CD4-positive, CD25-positive, alpha-beta regulatory T cell (primary cell): ENCODE measurements around the gene TKT. TPM values are rescaled to one million over a fixed set of nuclear protein-coding genes. Genes with fewer than 3 reads are reported as not detected.

Experiments
- ATAC-seq, 2 donors: fragments of 150-1000 bp; cut with Tn5 transposase; one replicate each; pipeline ENCODE4 v1.10.0; 2021; ENCODE audit warnings: low read depth in 2 of 2, moderate number of reproducible peaks in 2 of 2, moderate library complexity in 1 of 2
- DNase-seq, 3 donors: peaks; one replicate each; pipeline versions ENCODE4 v3.0.0 to v3.0.0-alpha.2; 2012 to 2022; ENCODE audit warnings: mixed read lengths in 1 of 3
- H3K27ac ChIP-seq: one replicate; pipeline ENCODE4 v1.7.0; 2013; ENCODE audit warnings: mild to moderate bottlenecking, low read length; ENCODE audit not compliant: insufficient read depth, poor library complexity, severe bottlenecking
- H3K27me3 ChIP-seq: one replicate; pipeline ENCODE4 v1.7.0; 2013; ENCODE audit warnings: low read length; ENCODE audit not compliant: control insufficient read depth, insufficient read depth
- H3K36me3 ChIP-seq: one replicate; pipeline ENCODE4 v1.7.0; 2013; ENCODE audit warnings: mild to moderate bottlenecking, low read length, moderate library complexity; ENCODE audit not compliant: control insufficient read depth, insufficient read depth
- H3K4me1 ChIP-seq: 2 replicates; pipeline ENCODE4 v1.7.0; 2013; ENCODE audit warnings: mild to moderate bottlenecking, low read length; ENCODE audit not compliant: insufficient read depth, control insufficient read depth, poor library complexity, severe bottlenecking
- H3K4me3 ChIP-seq: one replicate; pipeline ENCODE4 v1.7.0; 2013; ENCODE audit warnings: low read depth, mild to moderate bottlenecking, low read length, moderate library complexity
- H3K9me3 ChIP-seq, 2 experiments: 1 replicate in 1 of 2; 2 replicates in 1 of 2; pipeline ENCODE4 v1.7.0; 2013; ENCODE audit warnings: low read length in 2 of 2, mild to moderate bottlenecking in 1 of 2, moderate library complexity in 1 of 2; ENCODE audit not compliant: control insufficient read depth in 2 of 2
- H3K27ac Mint-ChIP-seq, 3 donors: one replicate each; pipeline ENCODE4 v1.8.0; 2020 to 2022; ENCODE audit warnings: mild to moderate bottlenecking in 3 of 3, mixed read lengths in 3 of 3, moderate library complexity in 2 of 3
- H3K27me3 Mint-ChIP-seq: one replicate; pipeline ENCODE4 v1.8.0; 2022; ENCODE audit warnings: mild to moderate bottlenecking, mixed read lengths
- H3K36me3 Mint-ChIP-seq: one replicate; pipeline ENCODE4 v1.8.0; 2020; ENCODE audit warnings: mixed read lengths
- H3K4me1 Mint-ChIP-seq, 4 donors: one replicate each; pipeline ENCODE4 v1.8.0; 2020 to 2022; ENCODE audit warnings: mixed read lengths in 4 of 4, mild to moderate bottlenecking in 1 of 4
- H3K4me3 Mint-ChIP-seq, 4 donors: one replicate each; pipeline ENCODE4 v1.8.0; 2020 to 2022; ENCODE audit warnings: mild to moderate bottlenecking in 4 of 4, mixed read lengths in 4 of 4, moderate library complexity in 3 of 4
- H3K9me3 Mint-ChIP-seq, 7 donors: one replicate each; pipeline ENCODE4 v1.8.0; 2020 to 2022; ENCODE audit warnings: mixed read lengths in 7 of 7, mild to moderate bottlenecking in 3 of 7, moderate library complexity in 2 of 7
- polyA plus RNA-seq, 4 donors: library from polyadenylated mRNA; unstranded; fragments of 300-500 nt; fragmentation: Illumina TruSeq; gene quantifications; one replicate each; pipeline ENCODE4 v1.2.3, GENCODE V29; 2021
- total RNA-seq: library from RNA; stranded (reverse); gene quantifications from one replicate; pipeline ENCODE4 v1.2.3, GENCODE V29; 2022

TKT gene
- total and polyA plus RNA-seq, 5 donors from 2014 or later, result 59.0 to 95.6 (median 73.0) TPM

DNA sequence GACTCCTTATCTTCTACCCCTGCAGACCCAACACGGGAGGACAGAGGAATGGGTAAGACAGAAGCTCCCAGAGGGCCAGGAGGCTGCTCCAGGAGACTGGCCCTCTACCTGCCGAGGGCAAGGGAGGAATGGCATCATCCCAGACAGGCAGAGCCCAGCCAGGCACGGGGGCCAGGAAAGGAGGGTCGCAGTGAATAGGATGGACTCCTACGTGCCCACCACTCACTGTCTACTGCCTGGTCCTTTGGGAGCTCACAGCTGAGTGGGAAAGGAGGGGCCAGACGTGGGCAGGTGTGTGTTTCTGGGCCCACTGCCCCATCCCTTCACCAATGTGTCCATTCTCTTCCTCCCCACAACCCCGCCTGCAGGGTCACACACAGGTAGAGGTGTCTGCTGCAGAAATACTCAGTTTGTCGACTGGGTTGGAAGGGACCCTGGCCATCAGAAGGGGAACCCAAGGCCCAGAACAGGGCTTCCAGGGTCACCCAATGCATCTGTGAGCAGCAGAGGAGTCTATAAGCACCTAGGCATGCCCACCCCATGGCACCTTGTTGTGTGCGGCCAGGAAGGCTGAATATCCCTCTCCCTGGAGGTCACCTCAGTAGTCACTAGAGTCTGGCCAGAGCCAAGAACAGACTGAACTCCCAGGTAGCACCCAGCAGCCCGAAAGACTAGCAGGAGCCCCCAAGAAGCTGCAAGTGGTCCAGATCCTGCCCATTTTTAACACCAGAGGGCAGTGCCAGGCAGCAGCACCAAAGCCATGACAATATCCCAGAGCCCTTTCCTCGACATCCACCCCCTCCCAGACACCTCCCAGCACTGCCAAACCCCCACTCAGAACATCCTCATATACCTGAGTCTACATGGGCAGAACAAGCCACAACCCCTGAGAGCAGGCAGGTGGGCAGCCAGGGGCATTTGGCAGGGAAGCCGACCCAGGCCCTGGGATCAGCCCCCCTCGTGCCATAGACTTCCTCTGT lies 24.0 kb downstream of the TKT start:
- peaks cover 29% of the 10 kb centered on the region for H3K36me3 Mint-ChIP-seq
- Histone ChIP-seq H3K4me3 (no peak overlapping the region), H3K27ac (no peak overlapping the region), H3K36me3 (peaks cover 88% of the 10 kb centered on the region), H3K27me3 (no peaks in the 10 kb centered on the region), H3K4me1 (no peaks in the 10 kb centered on the region), H3K9me3 (no peaks in the 10 kb centered on the region)
- no peak overlapping the region for H3K4me3 Mint-ChIP-seq
- H3K4me1 Mint-ChIP-seq, result no peaks in the 10 kb centered on the region
- DNase-seq (no peak), ATAC-seq (no peak)
- H3K27ac Mint-ChIP-seq, result no peak overlapping the region
- H3K27me3 Mint-ChIP-seq, result no peaks in the 10 kb centered on the region
- H3K9me3 Mint-ChIP-seq, result no peaks in the 10 kb centered on the region

DNA sequence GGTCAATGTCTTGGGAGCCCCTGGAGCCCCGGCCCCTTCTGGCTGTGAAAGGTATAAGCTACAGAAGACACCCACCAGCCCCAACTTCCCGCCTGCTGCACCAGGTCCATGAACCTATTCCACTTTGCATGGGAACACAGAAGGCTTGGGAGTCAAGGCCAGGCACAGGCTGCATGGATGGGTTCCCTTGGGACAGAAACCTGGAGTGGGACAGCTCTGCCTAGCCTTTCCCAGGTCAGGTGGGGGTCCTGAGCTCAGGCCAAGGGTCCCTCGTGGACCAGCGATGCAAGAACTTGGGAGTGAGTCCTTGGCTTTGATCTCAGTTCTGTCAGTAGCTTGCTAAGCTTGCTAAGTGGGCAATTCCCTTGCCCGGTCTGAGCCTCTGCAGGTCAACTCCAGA lies 25.0 kb downstream of the TKT start:
- H3K27ac ChIP-seq, result no peak overlapping the region
- H3K27me3 ChIP-seq, result no peaks in the 10 kb centered on the region
- Mint-ChIP-seq H3K36me3 (peaks cover 34% of the 10 kb centered on the region), H3K4me1 (no peaks in the 10 kb centered on the region), H3K9me3 (no peaks in the 10 kb centered on the region), H3K27ac (no peak overlapping the region), H3K27me3 (no peaks in the 10 kb centered on the region), H3K4me3 (no peak overlapping the region)
- no peak for DNase-seq
- H3K36me3 ChIP-seq, result peaks cover 88% of the 10 kb centered on the region
- H3K9me3 ChIP-seq, result no peaks in the 10 kb centered on the region
- no peaks in the 10 kb centered on the region for H3K4me1 ChIP-seq
- no peak overlapping the region for H3K4me3 ChIP-seq
- ATAC-seq, result no peak

DNA sequence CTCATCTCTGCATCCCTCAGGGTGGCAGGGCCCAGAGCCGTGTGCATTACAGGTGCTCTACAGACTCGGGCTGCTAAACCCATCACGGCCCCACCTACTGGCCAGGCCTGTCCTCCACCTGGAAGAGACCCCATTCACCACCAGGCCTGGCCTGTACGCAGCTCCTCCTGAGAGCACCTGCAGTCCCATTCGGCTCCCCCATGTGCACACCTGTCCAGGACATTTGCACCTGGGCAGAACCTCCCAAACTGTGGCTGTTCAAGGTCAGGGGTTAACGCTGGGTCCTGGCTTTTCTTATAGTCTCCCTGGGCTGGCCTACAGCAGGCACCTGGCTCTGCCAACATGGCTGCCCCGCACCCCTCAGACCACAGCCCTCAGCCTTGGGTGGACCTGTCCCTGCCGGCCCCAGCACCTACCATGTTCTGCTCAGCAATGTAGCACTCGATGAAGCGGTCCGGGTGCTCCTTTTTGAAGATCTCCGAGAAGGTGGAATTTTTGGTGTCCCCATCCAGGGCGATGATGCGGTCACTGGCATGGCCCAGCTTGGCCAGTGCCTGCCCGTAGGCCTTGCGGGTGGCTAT lies 25.7 kb downstream of the TKT start:
- Mint-ChIP-seq H3K4me1 (no peaks in the 10 kb centered on the region), H3K36me3 (peaks cover 38% of the 10 kb centered on the region), H3K4me3 (no peak overlapping the region), H3K27ac (peak overlapping the region in 1 of 3 donors; percentile 43), H3K9me3 (no peaks in the 10 kb centered on the region), H3K27me3 (no peaks in the 10 kb centered on the region)
- Histone ChIP-seq H3K36me3 (peaks cover 89% of the 10 kb centered on the region), H3K9me3 (no peaks in the 10 kb centered on the region), H3K4me1 (no peaks in the 10 kb centered on the region), H3K4me3 (no peak overlapping the region), H3K27me3 (no peaks in the 10 kb centered on the region), H3K27ac (no peak overlapping the region)
- ATAC-seq (no peak), DNase-seq (no peak)

DNA sequence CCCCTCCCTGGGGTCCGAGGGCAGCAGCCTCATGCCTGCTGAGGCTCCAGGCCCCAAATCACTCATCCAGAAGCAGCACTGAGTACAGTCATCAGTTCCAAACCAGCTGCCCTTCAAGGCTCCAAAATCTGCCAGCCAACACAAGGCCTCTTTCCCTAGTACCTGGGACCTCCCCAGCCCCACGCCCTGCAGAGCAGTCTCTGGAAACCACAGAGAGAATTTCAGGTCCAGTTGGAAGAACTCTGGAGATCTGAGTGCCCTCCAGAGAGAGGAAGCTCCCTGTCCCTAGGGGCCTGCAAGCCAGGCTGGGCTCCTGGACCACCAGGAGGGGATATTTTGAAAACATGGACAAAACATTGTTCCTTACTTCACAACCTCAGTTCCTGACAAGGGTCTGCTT lies 26.2 kb downstream of the TKT start:
- H3K27me3 Mint-ChIP-seq, result no peaks in the 10 kb centered on the region
- H3K36me3 Mint-ChIP-seq, result peaks cover 37% of the 10 kb centered on the region
- no peak overlapping the region for H3K4me3 Mint-ChIP-seq

DNA sequence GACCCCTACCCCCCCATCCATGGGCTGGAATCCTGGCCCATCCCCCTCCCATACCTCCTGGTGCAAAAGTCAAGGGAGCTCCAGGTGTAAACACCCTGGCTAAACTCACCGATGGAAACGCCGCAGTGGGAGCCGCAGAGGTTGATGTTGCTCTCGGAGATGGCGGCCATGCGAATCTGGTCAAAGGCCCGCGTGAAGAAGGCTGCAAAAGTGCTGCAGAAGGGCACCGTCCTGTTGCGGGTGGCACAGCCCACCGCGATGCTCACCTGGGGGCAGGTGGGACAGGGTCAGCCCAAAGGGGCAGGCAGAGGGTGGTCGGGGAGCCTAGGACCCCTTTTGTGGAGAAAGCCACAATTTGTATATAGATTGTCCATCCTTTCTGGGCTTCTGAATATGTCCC lies 26.7 kb downstream of the TKT start:
- no peaks in the 10 kb centered on the region for H3K9me3 Mint-ChIP-seq
- H3K4me3 Mint-ChIP-seq, result no peak overlapping the region
- Histone ChIP-seq H3K27ac (no peak overlapping the region), H3K4me3 (no peak overlapping the region), H3K4me1 (no peaks in the 10 kb centered on the region), H3K36me3 (peaks cover 90% of the 10 kb centered on the region), H3K27me3 (no peaks in the 10 kb centered on the region), H3K9me3 (no peaks in the 10 kb centered on the region)
- H3K4me1 Mint-ChIP-seq, result no peaks in the 10 kb centered on the region
- ATAC-seq, result no peak
- peaks cover 35% of the 10 kb centered on the region for H3K36me3 Mint-ChIP-seq
- H3K27me3 Mint-ChIP-seq, result no peaks in the 10 kb centered on the region
- H3K27ac Mint-ChIP-seq, result no peak overlapping the region
- no peak for DNase-seq

More for the DNA sequence above, 26.2 kb downstream of the TKT start:
- Mint-ChIP-seq H3K9me3 (no peaks in the 10 kb centered on the region), H3K27ac (peak overlapping the region in 1 of 3 donors; percentile 43), H3K4me1 (no peaks in the 10 kb centered on the region)
- Histone ChIP-seq H3K27me3 (no peaks in the 10 kb centered on the region), H3K36me3 (peaks cover 90% of the 10 kb centered on the region), H3K27ac (no peak overlapping the region), H3K9me3 (no peaks in the 10 kb centered on the region), H3K4me1 (no peaks in the 10 kb centered on the region), H3K4me3 (no peak overlapping the region)
- ATAC-seq (no peak), DNase-seq (no peak)

DNA sequence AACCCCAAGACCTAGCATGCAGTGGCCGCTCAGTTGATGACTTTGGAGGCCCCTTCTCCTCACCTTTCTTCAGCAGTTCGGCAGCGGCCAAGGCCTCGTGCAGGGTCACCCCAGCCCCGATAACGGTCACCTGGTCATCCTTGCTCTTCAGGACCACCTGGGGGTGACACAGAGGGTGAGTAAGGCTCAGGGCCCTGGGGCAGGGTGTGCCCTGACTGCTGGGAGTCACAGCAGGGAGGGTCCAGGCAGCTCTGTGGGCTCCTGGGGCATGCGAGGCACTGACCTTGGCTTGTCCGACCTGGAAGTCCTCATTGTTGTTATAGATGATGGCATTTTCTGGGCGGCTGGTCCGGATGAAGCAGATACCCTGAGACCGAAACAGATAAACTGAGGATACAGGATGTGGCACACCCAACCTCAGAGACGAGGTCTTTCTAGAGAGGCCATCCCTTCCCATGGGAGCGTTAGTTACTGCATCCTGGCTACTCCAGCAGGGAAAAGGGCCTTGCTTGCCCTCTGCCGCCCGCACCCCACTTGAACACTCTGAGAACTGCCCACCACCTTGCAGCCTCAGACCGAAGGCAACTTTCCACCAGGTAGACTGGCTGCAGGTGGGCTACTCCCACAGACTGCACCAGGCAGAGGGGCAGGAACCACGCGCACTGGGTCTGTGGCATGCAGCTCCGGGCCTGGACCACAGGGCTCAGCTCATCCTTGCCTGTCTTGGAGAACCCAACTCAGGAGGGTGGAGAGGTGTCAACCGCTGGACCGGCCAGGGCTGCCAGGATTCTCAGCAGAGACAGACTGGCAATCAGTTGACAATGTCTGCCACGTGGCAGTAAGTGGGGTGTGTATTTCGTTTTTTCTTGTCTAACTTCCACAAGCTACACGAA lies 27.6 kb downstream of the TKT start:
- no peaks in the 10 kb centered on the region for H3K4me1 Mint-ChIP-seq
- H3K9me3 Mint-ChIP-seq, result no peaks in the 10 kb centered on the region
- H3K27ac Mint-ChIP-seq, result peak overlapping the region in 1 of 3 donors; percentile 60
- H3K4me1 ChIP-seq, result no peaks in the 10 kb centered on the region
- no peak overlapping the region for H3K4me3 Mint-ChIP-seq
- no peak overlapping the region for H3K27ac ChIP-seq
- H3K27me3 ChIP-seq, result no peaks in the 10 kb centered on the region
- H3K27me3 Mint-ChIP-seq, result no peaks in the 10 kb centered on the region
- no peaks in the 10 kb centered on the region for H3K9me3 ChIP-seq
- H3K4me3 ChIP-seq, result no peak overlapping the region
- H3K36me3 ChIP-seq, result peaks cover 87% of the 10 kb centered on the region
- H3K36me3 Mint-ChIP-seq, result peaks cover 37% of the 10 kb centered on the region
- no peak for DNase-seq
- no peak for ATAC-seq

DNA sequence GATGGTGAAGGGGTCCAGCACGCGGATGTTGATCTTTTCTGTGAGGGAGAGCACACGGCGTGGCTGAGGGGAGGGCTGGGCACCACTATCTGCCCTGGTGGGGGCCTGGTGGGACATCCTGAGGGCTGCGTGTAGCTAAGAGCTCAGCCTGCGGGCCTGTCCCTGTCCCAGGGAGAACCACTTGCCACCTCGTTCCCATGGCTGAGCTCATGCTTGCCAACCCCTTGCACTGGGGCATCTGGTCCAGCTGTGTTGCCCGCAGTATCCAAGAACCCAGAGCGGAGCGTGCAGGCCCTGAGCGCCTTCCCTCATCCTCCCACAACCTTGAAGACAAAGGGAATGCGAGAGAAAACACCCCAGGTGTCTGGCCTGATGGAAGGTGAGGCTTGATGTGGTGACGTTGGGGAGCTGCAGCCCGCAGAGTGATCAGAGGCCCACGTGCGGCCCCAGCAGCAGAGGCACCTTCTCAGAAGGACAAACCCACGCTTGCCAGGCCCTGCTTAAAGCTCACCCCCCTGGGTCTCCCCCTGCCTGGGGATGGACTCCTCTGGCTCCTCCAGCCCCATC lies 28.9 kb downstream of the TKT start:
- Mint-ChIP-seq H3K4me3 (no peak overlapping the region), H3K27me3 (no peaks in the 10 kb centered on the region), H3K4me1 (no peaks in the 10 kb centered on the region), H3K27ac (no peak overlapping the region), H3K9me3 (no peaks in the 10 kb centered on the region), H3K36me3 (peaks cover 40% of the 10 kb centered on the region)
- ATAC-seq (no peak), DNase-seq (no peak)
- Histone ChIP-seq H3K27ac (no peak overlapping the region), H3K4me1 (no peaks in the 10 kb centered on the region), H3K36me3 (peaks cover 75% of the 10 kb centered on the region), H3K27me3 (no peaks in the 10 kb centered on the region), H3K4me3 (no peak overlapping the region), H3K9me3 (no peaks in the 10 kb centered on the region)
